Vagina (tissue), 2 donors: ENCODE measurements around the gene TM4SF5.

Experiments
- CTCF ChIP-seq, 3 experiments: fragments of 450-650 bp in 2 of 3; fragments of 200-600 bp in 1 of 3; sonication (generic) in 1 of 3; IDR thresholded peaks; one replicate each; pipeline ENCODE4 v1.5.1; 2017 to 2019; ENCODE audit warnings: antibody characterized with exemption in 3 of 3, mild to moderate bottlenecking in 2 of 3, moderate library complexity in 2 of 3
- POLR2A ChIP-seq, 2 donors: fragments of 450-650 bp; IDR thresholded peaks; one replicate each; pipeline ENCODE4 v1.6.1; 2017; ENCODE audit warnings: antibody characterized with exemption in 2 of 2, mild to moderate bottlenecking in 2 of 2, moderate library complexity in 2 of 2

DNA sequence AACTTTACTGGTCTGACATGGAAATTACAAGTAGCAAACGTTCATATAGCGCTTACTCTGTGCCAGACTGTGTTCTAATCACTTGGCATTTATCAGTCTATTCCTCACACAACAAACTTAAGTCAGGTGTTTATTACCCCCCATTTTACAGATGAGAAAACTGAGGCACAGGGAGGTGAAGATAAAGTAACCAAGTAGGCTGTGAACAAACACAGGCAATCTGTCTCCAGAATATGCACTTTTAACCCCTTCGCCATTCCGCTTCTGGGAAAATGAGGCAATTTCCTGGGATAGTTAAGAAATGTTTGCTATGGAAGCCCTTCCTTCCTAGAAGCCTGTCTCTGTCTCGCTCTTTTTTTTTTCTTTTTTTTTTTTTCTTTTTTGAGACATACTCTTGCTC lies 19.8 kb upstream of the TM4SF5 start:
- TF ChIP-seq POLR2A (IDR thresholded peaks at IDR 0.05): no peak
- no peak for TF ChIP-seq CTCF (IDR thresholded peaks at IDR 0.05)
